ENCODE results near the gene AMPD2.

Gene AMPD2

DNA sequence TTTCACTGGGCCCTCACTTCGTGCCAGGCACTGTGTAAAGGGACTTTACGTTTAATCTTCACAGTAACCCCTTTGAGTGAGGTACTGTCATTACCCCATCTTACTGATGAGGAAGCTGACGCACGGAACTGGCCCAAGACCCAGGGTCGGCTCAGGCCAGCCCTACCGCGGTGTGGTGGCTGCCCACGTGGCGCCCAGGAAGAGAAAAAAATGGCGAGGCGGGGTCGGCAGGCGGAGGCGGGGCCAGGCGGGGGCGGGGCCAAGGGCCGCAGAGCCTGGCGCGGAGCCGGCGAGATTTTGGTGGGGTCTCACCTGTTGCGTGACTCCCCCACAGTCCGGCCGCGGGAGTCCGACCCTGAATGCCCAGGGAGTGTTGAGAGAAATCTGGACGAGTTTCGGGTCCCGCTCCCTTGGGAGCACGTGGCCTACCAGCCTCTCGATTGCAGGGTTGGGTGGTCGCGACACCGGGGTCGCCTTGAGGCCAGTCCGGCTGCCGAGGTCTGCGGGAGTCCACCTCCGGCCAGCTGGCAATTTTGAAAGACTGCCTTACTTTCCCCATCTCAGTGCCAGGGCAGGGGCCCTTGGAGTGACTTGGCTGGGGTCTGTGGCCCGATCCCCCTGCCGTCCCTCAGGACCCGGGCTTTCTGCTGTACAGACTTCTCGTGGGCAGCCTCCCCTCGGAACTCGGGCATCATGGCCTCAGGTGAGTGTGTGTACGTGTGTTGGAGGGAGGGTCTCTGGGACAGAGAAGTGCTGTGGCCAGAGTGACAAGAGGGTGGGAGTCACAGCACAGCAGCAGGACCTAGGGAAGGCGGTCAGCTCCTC, at the start of gene AMPD2, which contains the start of gene GNAT2:
Gene AMPD2, plus strand, starts transcription at position 262 of the 825 bp plus-strand sequence. CDS start 1,339 bp downstream, outside the sequence.
Gene GNAT2, minus strand, starts transcription at position 41 of the 825 bp plus-strand sequence. CDS start 6,746 bp downstream, outside the sequence.
- TF ChIP-seq JUND (IDR thresholded peaks at IDR 0.05; ENCODE audit: low read depth) = no peak
- in situ Hi-C loops (cut with HindIII; ENCODE audit: low pct_unique_long_range_greater_than_20kb, low sequenced_read_pairs) = no loop called here
- peak; percentile 39 to 51 for DNase-seq (ENCODE audit: low read depth in 1 of 2, low spot score in 1 of 2)

DNA sequence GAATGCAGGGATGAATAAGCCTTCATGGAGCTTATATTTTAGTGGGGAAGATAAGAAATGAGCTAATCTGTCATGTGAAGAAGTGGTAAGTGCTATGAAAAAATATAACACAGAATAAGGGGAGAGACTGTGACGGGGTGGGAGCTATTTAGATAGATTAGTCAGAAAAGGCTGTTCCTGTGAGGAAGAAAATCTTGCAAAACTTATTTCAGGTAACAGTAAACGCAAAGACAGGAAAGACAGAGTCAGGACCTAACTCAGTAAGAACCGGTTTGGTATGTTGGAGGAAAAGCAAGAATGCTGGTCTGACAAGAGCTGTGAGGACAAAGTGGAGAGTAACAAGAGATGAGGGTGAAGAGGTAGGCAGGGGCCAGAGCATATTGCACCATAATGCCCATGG, 49.2 kb upstream of the AMPD2 start:
- TF ChIP-seq JUND (IDR thresholded peaks at IDR 0.05; ENCODE audit: low read depth) = no peak
- DNase-seq (ENCODE audit: low read depth in 1 of 2, low spot score in 1 of 2) = peak; percentile 15 to 80
- in situ Hi-C loops (cut with HindIII; ENCODE audit: low pct_unique_long_range_greater_than_20kb, low sequenced_read_pairs) = no loop called here

DNA sequence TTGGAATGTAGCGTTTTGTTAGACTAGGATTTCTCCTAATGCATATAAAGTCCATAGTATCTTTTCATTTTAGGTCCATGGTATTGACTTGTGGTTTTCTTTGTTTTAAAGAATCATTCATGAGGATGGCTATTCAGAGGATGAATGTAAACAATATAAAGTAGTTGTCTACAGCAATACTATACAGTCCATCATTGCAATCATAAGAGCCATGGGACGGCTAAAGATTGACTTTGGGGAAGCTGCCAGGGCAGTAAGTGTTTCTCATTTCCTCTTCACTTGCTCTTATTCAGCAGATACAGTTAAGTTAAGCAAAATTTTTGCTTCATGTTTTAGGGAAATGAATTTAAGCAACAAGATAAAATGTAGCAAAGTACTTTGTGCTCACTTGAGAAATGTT, 45.9 kb upstream of the AMPD2 start:
- in situ Hi-C loops (cut with HindIII; ENCODE audit: low pct_unique_long_range_greater_than_20kb, low sequenced_read_pairs) = no loop called here
- no peak for TF ChIP-seq JUND (IDR thresholded peaks at IDR 0.05; ENCODE audit: low read depth)
- DNase-seq (ENCODE audit: low read depth in 1 of 2, low spot score in 1 of 2) = no peak

- TF ChIP-seq JUND (IDR thresholded peaks at IDR 0.05; ENCODE audit: low read depth) = no peak
- no peak for DNase-seq (ENCODE audit: low read depth in 1 of 2, low spot score in 1 of 2)
- in situ Hi-C loops (cut with HindIII; ENCODE audit: low pct_unique_long_range_greater_than_20kb, low sequenced_read_pairs) = no loop called here
Observed at GRCh38 chr1:109578947-109579443, 40.6 kb upstream of the AMPD2 start.

DNA sequence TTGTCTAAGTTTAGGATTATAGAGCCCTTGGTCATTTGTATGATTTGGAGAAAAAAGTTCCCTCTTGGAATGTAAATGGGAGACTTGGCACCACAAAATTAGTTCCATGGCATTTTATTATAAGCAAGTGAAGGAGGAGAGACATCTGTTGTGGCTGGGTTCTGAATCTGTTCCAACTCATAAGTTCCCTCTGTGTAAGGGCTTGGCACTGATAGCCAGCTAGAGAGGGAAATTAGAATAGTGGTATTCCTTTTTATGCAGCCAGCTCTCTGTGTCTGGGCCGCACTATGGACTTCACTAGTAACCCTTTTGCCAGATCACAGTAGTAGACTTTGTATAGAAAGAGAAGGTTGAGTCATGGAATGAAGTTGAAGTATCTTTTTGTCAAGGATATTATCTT, 40.1 kb upstream of the AMPD2 start:
- no peak for TF ChIP-seq JUND (IDR thresholded peaks at IDR 0.05; ENCODE audit: low read depth)
- in situ Hi-C loops (cut with HindIII; ENCODE audit: low pct_unique_long_range_greater_than_20kb, low sequenced_read_pairs) = no loop called here
- DNase-seq (ENCODE audit: low read depth in 1 of 2, low spot score in 1 of 2) = no peak

DNA sequence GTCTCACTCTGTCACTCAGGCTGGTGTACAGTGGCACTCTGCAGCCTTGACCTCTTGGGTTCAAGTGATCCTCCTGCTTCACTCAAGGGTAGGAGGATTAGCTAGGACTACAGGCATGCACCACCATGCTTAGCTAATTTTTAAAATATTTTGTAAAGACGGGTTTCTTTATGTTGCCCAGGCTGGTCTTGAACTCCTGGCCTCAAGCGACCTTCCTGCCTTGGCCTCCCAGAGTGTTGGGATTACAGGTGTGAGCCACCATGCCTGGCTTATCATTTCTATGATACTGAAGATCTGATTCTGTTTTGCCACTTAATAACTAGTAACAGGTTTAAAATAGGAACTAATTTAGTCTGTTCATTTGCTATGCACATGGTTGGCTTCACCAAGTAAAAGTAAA, 37.6 kb upstream of the AMPD2 start:
- TF ChIP-seq JUND (IDR thresholded peaks at IDR 0.05; ENCODE audit: low read depth) = no peak
- in situ Hi-C loops (cut with HindIII; ENCODE audit: low pct_unique_long_range_greater_than_20kb, low sequenced_read_pairs) = no loop called here
- no peak for DNase-seq (ENCODE audit: low read depth in 1 of 2, low spot score in 1 of 2)

GRCh38 chr1:109584766-109585165, 34.9 kb upstream of the AMPD2 start:
- no peak for TF ChIP-seq JUND (IDR thresholded peaks at IDR 0.05; ENCODE audit: low read depth)
- in situ Hi-C loops (cut with HindIII; ENCODE audit: low pct_unique_long_range_greater_than_20kb, low sequenced_read_pairs) = no loop called here
- DNase-seq (ENCODE audit: low read depth in 1 of 2, low spot score in 1 of 2) = no peak

DNA sequence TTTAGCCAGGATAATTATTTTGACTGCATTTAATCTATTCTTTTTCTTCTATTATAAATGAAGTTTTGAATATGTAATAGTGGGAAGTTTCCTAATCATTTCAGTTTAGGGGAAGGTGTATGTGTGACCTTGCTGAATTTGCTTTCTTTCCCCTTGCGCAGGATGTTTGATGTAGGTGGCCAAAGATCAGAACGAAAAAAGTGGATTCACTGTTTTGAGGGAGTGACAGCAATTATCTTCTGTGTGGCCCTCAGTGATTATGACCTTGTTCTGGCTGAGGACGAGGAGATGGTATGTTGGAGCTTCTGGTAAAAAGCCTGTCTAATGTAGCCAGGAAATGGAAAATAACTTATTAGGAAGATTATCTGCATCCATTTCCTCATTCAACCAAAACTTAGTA, 33.6 kb upstream of the AMPD2 start:
- DNase-seq (ENCODE audit: low read depth in 1 of 2, low spot score in 1 of 2) = no peak
- in situ Hi-C loops (cut with HindIII; ENCODE audit: low pct_unique_long_range_greater_than_20kb, low sequenced_read_pairs) = no loop called here
- no peak for TF ChIP-seq JUND (IDR thresholded peaks at IDR 0.05; ENCODE audit: low read depth)

GRCh38 chr1:109589177-109589576, 30.5 kb upstream of the AMPD2 start:
- in situ Hi-C loops (cut with HindIII; ENCODE audit: low pct_unique_long_range_greater_than_20kb, low sequenced_read_pairs) = no loop called here
- no peak for DNase-seq (ENCODE audit: low read depth in 1 of 2, low spot score in 1 of 2)
- TF ChIP-seq JUND (IDR thresholded peaks at IDR 0.05; ENCODE audit: low read depth) = no peak

DNA sequence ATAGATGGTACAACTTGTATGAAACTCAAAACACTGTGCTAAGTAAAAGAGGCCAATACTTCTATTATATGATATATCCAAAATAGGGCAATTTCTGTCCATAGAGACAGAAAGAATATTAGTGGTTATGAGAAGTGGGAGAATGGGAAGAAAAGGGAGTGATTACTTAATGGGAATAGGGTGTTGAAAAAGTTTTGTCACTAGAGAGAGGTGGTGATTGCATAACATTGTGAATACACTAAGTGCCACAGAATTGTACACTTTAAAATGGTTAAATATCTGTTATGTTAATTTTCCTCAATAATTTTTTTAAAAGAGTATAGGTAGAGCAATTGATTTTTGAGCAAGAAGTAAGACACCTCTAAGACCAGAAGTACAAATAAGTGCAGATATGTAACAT, 30.0 kb upstream of the AMPD2 start:
- DNase-seq (ENCODE audit: low read depth in 1 of 2, low spot score in 1 of 2) = no peak
- no peak for TF ChIP-seq JUND (IDR thresholded peaks at IDR 0.05; ENCODE audit: low read depth)
- in situ Hi-C loops (cut with HindIII; ENCODE audit: low pct_unique_long_range_greater_than_20kb, low sequenced_read_pairs) = no loop called here

- in situ Hi-C loops (cut with HindIII; ENCODE audit: low pct_unique_long_range_greater_than_20kb, low sequenced_read_pairs) = no loop called here
- TF ChIP-seq JUND (IDR thresholded peaks at IDR 0.05; ENCODE audit: low read depth) = no peak
- DNase-seq (ENCODE audit: low read depth in 1 of 2, low spot score in 1 of 2) = no peak
Observed at GRCh38 chr1:109592916-109593315, 26.7 kb upstream of the AMPD2 start.

GRCh38 chr1:109595531-109595930, 24.1 kb upstream of the AMPD2 start:
- in situ Hi-C loops (cut with HindIII; ENCODE audit: low pct_unique_long_range_greater_than_20kb, low sequenced_read_pairs) = no loop called here
- no peak for TF ChIP-seq JUND (IDR thresholded peaks at IDR 0.05; ENCODE audit: low read depth)
- DNase-seq (ENCODE audit: low read depth in 1 of 2, low spot score in 1 of 2) = no peak

GRCh38 chr1:109598156-109598555, 21.5 kb upstream of the AMPD2 start:
- TF ChIP-seq JUND (IDR thresholded peaks at IDR 0.05; ENCODE audit: low read depth) = no peak
- in situ Hi-C loops (cut with HindIII; ENCODE audit: low pct_unique_long_range_greater_than_20kb, low sequenced_read_pairs) = no loop called here
- no peak for DNase-seq (ENCODE audit: low read depth in 1 of 2, low spot score in 1 of 2)

Measured in T47D (cell line).